Coronary artery (tissue), 2 donors: ENCODE data around the gene KCND2.

Experiments used
- DNase-seq: peaks from one replicate; pipeline ENCODE4 v3.0.0-alpha.2; 2017; ENCODE audit warnings: low spot score
- H3K27ac ChIP-seq, 2 donors: fragments of 200-600 bp; sonication (generic); one replicate each; pipeline ENCODE4 v1.5.1; 2016 to 2019
- H3K4me3 ChIP-seq: fragments of 200-600 bp; sonication (generic); 2 replicates; pipeline ENCODE4 v1.5.1; 2016; ENCODE audit warnings: mild to moderate bottlenecking, moderate library complexity
- TF ChIP-seq, protein P1 (sequence below): fragments of 200-600 bp; sonication (generic); IDR thresholded peaks from one replicate; pipeline ENCODE4 v1.5.1; 2019; ENCODE audit warnings: antibody characterized with exemption

Gene KCND2

DNA sequence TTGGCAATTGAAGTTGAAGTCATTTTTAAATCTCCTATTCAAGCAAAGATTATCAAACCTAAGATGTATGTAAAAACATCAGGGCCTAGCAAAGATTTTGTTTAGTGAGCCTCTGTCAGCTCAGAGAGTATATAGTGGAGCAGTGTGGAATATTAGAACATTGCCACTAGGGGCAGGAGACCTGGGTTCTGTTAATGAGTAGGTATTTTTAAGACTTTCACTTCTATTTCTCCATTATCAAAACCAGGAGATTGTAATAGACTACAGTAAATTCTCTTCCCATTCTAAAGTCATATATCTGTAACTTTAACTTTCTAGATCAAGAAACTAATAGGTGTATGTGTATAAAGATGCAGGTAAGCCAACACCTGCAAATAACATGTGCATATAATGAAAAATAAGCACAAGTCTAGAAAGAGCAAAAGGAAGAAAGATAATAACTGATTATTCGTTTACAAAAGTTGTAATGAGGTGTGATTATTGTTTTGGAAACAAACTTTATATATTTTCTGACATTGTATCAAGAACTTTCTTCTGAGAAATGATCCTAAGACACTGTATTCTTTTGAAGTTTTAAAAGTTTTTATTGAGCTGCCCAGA, 64.4 kb downstream of the KCND2 start:
- H3K27ac ChIP-seq: no peak overlapping the region
- no peak for DNase-seq
- no peak overlapping the region for H3K4me3 ChIP-seq
- TF ChIP-seq, protein P1, sequence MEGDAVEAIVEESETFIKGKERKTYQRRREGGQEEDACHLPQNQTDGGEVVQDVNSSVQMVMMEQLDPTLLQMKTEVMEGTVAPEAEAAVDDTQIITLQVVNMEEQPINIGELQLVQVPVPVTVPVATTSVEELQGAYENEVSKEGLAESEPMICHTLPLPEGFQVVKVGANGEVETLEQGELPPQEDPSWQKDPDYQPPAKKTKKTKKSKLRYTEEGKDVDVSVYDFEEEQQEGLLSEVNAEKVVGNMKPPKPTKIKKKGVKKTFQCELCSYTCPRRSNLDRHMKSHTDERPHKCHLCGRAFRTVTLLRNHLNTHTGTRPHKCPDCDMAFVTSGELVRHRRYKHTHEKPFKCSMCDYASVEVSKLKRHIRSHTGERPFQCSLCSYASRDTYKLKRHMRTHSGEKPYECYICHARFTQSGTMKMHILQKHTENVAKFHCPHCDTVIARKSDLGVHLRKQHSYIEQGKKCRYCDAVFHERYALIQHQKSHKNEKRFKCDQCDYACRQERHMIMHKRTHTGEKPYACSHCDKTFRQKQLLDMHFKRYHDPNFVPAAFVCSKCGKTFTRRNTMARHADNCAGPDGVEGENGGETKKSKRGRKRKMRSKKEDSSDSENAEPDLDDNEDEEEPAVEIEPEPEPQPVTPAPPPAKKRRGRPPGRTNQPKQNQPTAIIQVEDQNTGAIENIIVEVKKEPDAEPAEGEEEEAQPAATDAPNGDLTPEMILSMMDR: no peak

DNA sequence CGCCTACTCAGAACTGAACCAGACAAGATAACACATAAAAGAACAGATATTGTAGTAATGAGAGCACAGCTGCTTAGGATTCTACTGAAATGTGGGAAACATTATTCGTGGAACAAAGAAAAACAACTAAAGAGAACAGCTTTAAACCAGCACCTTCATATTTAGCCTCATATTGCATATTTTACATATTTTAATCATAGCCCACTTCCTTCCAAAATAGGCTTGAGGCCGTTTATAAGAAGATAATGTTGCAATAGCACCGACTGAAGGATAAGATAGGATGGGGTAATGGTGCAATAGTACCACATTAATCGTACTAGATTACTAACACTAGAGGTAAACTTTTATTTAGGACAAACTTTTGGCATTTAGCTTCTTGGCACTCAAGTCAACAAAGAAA, 71.3 kb downstream of the KCND2 start:
- TF ChIP-seq, protein P1: no peak
- Histone ChIP-seq H3K27ac (no peak overlapping the region), H3K4me3 (no peak overlapping the region)
- no peak for DNase-seq

DNA sequence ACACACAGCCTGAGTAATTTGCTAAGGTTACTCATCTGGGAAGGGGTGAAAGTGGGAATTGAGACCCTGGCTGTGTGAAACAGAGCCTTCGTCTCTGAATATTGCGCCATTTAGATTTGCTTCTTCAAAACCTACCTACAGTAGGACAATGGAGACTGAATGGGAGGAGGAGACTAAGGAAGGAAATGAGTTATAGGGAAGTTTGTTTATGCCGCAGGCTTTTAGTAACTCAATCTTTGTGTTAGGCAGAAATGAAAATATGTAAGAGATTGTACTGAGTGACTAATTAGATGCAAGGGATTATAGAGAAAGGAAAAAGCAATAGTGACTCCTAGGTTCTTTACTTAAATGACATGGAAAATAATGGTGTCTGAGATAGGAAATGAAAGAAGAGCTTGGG, 80.2 kb downstream of the KCND2 start:
- no peak overlapping the region for H3K4me3 ChIP-seq
- H3K27ac ChIP-seq: no peak overlapping the region
- no peak for DNase-seq
- TF ChIP-seq, protein P1: no peak

DNA sequence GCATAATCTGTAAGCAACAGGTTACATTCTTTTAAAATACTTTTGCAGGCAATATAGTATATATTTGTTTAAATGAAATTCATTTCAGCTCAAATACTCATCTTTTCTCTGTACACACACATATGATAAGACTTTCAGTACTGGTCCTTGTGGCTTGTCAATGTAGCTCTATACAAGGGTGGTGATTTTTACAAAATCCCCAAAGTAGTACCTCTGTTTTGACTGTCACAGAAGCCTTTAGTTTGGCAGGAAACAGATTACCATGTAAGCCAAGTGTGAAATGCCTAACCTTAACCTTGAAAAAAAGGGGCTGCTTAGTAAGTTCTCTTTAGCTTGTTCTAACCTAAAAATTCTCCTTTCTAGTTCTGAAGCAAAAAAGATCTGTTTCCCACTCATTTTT, 87.9 kb downstream of the KCND2 start:
- DNase-seq: no peak
- Histone ChIP-seq H3K27ac (no peak overlapping the region), H3K4me3 (no peak overlapping the region)
- TF ChIP-seq, protein P1: no peak

DNA sequence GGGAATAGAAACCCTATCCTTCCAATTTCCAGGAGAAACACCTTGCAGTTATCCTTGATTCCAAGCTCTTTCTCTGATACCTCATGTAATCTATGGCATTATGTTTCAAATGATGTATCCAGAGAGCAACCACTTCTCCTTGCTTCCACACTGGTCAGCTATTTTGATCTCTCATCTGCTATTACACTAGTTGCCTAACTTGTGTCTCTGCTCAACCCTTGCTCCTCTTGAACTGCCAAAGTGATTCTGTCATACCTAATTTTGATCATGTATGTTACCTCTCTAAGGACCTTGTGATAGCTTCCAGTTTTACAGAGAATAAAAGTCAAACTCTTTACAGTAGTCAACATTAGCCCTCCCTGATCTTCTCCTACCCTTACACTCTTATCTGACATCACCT, 90.4 kb downstream of the KCND2 start:
- Histone ChIP-seq H3K27ac (no peak overlapping the region), H3K4me3 (no peak overlapping the region)
- TF ChIP-seq, protein P1: no peak
- no peak for DNase-seq

DNA sequence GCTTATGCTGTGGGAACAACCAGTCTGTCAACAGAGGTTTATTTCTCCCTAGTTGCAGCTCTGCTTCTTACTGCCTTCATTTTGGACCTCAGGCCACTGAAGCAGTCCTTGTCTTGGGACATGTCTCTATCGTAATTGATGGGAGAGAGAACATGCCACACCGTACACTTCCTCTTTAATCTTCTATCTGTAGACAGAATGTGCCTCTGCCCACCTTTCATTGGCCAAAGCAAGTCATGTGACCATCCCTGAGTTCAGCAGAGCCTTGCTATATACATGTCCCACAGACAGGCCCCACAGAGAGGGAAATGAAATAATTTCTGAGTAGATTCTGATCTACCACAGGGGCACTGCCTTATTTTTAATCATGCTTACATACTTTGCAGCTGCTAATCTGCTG, 98.0 kb downstream of the KCND2 start:
- no peak overlapping the region for H3K4me3 ChIP-seq
- TF ChIP-seq, protein P1: no peak
- H3K27ac ChIP-seq: no peak overlapping the region
- no peak for DNase-seq

DNA sequence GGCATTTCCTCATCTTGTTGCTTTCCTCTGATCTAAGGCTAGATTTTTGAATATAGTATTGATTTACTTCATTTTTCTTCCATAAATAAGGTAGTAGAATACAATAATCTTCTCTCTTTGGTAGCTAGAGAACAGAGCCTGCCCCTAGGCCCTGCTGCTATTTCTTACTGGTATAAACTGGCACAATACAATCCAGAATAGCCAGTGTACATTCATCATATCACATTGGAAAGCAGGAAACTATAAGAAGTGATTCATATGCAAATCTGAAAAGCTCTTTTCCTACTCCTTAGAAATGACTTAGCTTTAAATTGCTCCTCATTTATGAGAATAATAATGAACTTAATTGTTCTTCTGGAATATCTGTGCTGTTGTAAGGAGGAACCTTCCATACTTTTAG, 100.2 kb downstream of the KCND2 start:
- Histone ChIP-seq H3K4me3 (no peak overlapping the region), H3K27ac (no peak overlapping the region)
- TF ChIP-seq, protein P1: no peak
- DNase-seq: no peak
